Lung (tissue), 12 donors: ENCODE results near the gene ANKRD33B. TPM values are rescaled to one million over a fixed set of nuclear protein-coding genes. Genes with fewer than 3 reads are reported as not detected.

Experiments used
- ATAC-seq: fragments of 200-7000 bp; cut with Tn5 transposase; one replicate; pipeline ENCODE4 v1.9.1; 2020; ENCODE audit warnings: moderate number of reproducible peaks; ENCODE audit not compliant: insufficient read depth, low FRiP score
- DNase-seq, 3 donors: peaks; one replicate each; pipeline ENCODE4 v3.0.0-alpha.2; 2013 to 2017
- H3K27ac ChIP-seq, 2 donors: one replicate each; pipeline ENCODE4 v1.5.1; 2013; ENCODE audit warnings: mild to moderate bottlenecking in 2 of 2, moderate library complexity in 2 of 2, control low read depth in 1 of 2, inconsistent platforms in 1 of 2, low read depth in 1 of 2, low read length in 1 of 2
- H3K27me3 ChIP-seq, 3 donors: one replicate each; pipeline ENCODE4 v1.5.1; 2013; ENCODE audit warnings: low read length in 2 of 3; ENCODE audit not compliant: control insufficient read depth in 3 of 3, insufficient read depth in 3 of 3
- H3K36me3 ChIP-seq, 4 donors: one replicate each; pipeline ENCODE4 v1.5.1; 2013; ENCODE audit warnings: low read length in 4 of 4, mild to moderate bottlenecking in 1 of 4, moderate library complexity in 1 of 4; ENCODE audit not compliant: control insufficient read depth in 4 of 4, insufficient read depth in 4 of 4
- H3K4me1 ChIP-seq, 5 donors: one replicate each; pipeline ENCODE4 v1.5.1; 2013; ENCODE audit warnings: low read length in 5 of 5, mild to moderate bottlenecking in 2 of 5, moderate library complexity in 1 of 5; ENCODE audit not compliant: control insufficient read depth in 5 of 5, insufficient read depth in 5 of 5
- H3K4me3 ChIP-seq: one replicate; pipeline ENCODE4 v1.5.1; 2013; ENCODE audit warnings: mild to moderate bottlenecking, control low read depth, moderate library complexity
- H3K9ac ChIP-seq, 2 donors: one replicate each; pipeline ENCODE4 v1.5.1; 2013; ENCODE audit warnings: low read length in 2 of 2, control low read depth in 1 of 2; ENCODE audit not compliant: insufficient read depth in 1 of 2
- H3K9me3 ChIP-seq, 4 donors: one replicate each; pipeline ENCODE4 v1.5.1; 2013; ENCODE audit warnings: low read length in 3 of 4, mild to moderate bottlenecking in 1 of 4, moderate library complexity in 1 of 4; ENCODE audit not compliant: control insufficient read depth in 4 of 4, insufficient read depth in 3 of 4
- CTCF ChIP-seq: IDR thresholded peaks from 2 replicates; pipeline ENCODE4 v1.5.1; 2012; ENCODE audit warnings: mild to moderate bottlenecking; ENCODE audit errors: control extremely low read depth, extremely low read depth
- WGBS, 2 donors: extraction: QIAGEN DNeasy Blood & Tissue Kit; methylation state at CpG; one replicate each; pipeline ENCODE4 v1.1.7; 2013; 5-methylcytosine and 5-hydroxymethylcytosine counted together
- polyA plus RNA-seq, 2 donors: library from polyadenylated mRNA; stranded (reverse); fragments of 200-250 nt; gene quantifications; one replicate each; pipeline ENCODE4 v1.2.1, GENCODE V29; 2013
- total RNA-seq, 2 donors: library from RNA; depleted of rRNA in 1 of 2; stranded (reverse); fragments of >200 nt in 1 of 2; gene quantifications; one replicate each; pipeline ENCODE4 v1.2.1, GENCODE V29; 2014 to 2021
- donor health status: control.
- donor health status: control.
- donor health status: Bipolar disorder and iron deficiency.
- donor health status: healthy.
- donor health status: DM: yes; HTN: yes; CAD: no.

ANKRD33B gene
- total and polyA plus RNA-seq, 4 donors = 1.0 to 6.3 (median 2.1) TPM

- no peaks in the 10 kb centered on the region for H3K36me3 ChIP-seq
- H3K9ac ChIP-seq = no peak overlapping the region
- ATAC-seq (no peak), DNase-seq (no peak)
- no peak for TF ChIP-seq CTCF
- peaks cover 0 to 26% (median 7%) of the 10 kb centered on the region in 3 donors for H3K27me3 ChIP-seq
- peaks cover 0 to 6% (median 0%) of the 10 kb centered on the region in 5 donors for H3K4me1 ChIP-seq
- no peak overlapping the region for H3K4me3 ChIP-seq
- H3K9me3 ChIP-seq = peaks cover 0 to 2% (median 0%) of the 10 kb centered on the region in 4 donors
- no peak overlapping the region for H3K27ac ChIP-seq
- 86% methylated on average over 2 of the region's 2 CpGs for WGBS, 2 donors
Measured at GRCh38 chr5:10542055-10542550, 21.8 kb upstream of the ANKRD33B start.

GRCh38 chr5:10543585-10544040 is 20.3 kb upstream of the ANKRD33B start:
- DNase-seq (no peak), ATAC-seq (no peak)
- Histone ChIP-seq H3K4me3 (no peak overlapping the region), H3K27me3 (peaks cover 0 to 20% (median 7%) of the 10 kb centered on the region in 3 donors), H3K9ac (no peak overlapping the region), H3K9me3 (peaks cover 0 to 2% (median 0%) of the 10 kb centered on the region in 4 donors), H3K4me1 (peaks cover 0 to 6% (median 0%) of the 10 kb centered on the region in 5 donors), H3K27ac (no peak overlapping the region), H3K36me3 (no peaks in the 10 kb centered on the region)
- no peak for TF ChIP-seq CTCF
- WGBS, 2 donors = 34 to 53% methylated on average over 7 of the region's 7 CpGs

- TF ChIP-seq CTCF = no peak
- H3K4me3 ChIP-seq = no peak overlapping the region
- H3K9me3 ChIP-seq = peaks cover 0 to 5% (median 0%) of the 10 kb centered on the region in 4 donors
- no peaks in the 10 kb centered on the region for H3K4me1 ChIP-seq
- no peak for DNase-seq
- 65 to 75% methylated on average over 8 of the region's 8 CpGs for WGBS, 2 donors
- H3K27ac ChIP-seq = no peak overlapping the region
- no peaks in the 10 kb centered on the region for H3K36me3 ChIP-seq
- H3K9ac ChIP-seq = no peak overlapping the region
- peaks cover 0 to 18% (median 7%) of the 10 kb centered on the region in 3 donors for H3K27me3 ChIP-seq
- no peak for ATAC-seq
Measured at GRCh38 chr5:10545084-10545483, 18.8 kb upstream of the ANKRD33B start.

GRCh38 chr5:10546186-10546585 is 17.7 kb upstream of the ANKRD33B start:
- DNase-seq (no peak), ATAC-seq (no peak)
- peaks cover 0 to 4% (median 0%) of the 10 kb centered on the region in 4 donors for H3K9me3 ChIP-seq
- H3K4me3 ChIP-seq = no peak overlapping the region
- H3K36me3 ChIP-seq = no peaks in the 10 kb centered on the region
- H3K27ac ChIP-seq = no peak overlapping the region
- 37 to 53% methylated on average over 7 of the region's 7 CpGs for WGBS, 2 donors
- H3K4me1 ChIP-seq = no peaks in the 10 kb centered on the region
- H3K27me3 ChIP-seq = peaks cover 0 to 18% (median 7%) of the 10 kb centered on the region in 3 donors
- no peak overlapping the region for H3K9ac ChIP-seq
- TF ChIP-seq CTCF = no peak
